HCEC 1CT (cell line): ENCODE data around the gene GOLGA6L25.
"Not testable (repeated sequence)": the region's sequence is repeated elsewhere in the genome, so short reads cannot be mapped to it uniquely, and the experiment has no call there.

Experiments
- DNase-seq: peaks from one replicate; pipeline ENCODE4 v3.0.0-alpha.2; 2017

Gene GOLGA6L25, protein sequence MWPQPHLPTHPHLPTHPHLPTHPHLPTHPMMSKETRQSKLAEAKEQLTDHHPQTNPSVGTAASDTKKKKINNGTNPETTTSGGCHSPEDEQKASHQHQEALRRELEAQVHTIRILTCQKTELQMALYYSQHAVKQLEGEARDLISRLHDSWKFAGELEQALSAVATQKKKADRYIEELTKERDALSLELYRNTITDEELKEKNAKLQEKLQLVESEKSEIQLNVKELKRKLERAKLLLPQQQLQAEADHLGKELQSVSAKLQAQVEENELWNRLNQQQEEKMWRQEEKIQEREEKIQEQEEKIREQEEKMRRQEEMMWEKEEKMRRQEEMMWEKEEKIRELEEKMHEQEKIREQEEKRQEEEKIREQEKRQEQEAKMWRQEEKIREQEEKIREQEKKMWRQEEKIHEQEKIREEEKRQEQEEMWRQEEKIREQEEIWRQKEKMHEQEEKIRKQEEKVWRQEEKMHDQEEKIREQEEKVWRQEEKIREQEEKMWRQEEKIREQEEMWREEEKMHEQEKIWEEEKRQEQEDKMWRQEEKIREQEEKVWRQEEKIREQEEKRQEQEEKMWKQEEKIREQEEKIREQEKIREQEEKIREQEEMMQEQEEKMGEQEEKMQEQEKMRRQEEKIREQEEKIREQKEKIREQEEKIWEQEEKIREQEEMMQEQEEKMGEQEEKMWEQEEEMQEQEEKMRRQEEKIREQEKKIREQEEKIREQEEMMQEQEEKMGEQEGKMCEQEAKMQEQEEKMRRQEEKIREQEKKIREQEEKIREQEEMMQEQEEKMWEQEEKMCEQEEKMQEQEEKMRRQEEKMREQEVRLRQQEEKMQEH

DNA sequence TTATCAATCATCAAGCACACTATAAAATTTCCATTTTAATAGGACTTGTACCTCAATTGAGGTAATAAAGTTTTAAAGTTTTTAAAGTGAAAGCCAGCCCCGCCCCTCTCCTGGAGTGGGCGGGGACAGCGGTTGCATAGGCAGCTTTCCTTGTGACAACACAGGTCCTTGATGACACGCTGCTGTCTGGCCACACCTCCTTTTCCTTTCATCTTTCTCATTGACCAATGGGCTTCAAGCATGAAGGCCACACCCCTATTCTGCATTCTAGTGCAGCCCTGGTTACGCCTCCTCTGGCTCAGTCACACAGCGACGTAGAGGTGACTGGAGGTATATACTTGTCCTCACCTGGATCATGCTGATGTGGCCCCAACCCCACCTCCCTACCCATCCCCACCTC, at the start of gene GOLGA6L25:
TSS of gene GOLGA6L25 (plus strand) at position 301 of the 400 bp plus-strand sequence. CDS start at position 362, 61 bp downstream.
- not testable (repeated sequence) for DNase-seq

GRCh38 chr15:28508217-28508889, 45.0 kb upstream of the GOLGA6L25 start:
- not testable (repeated sequence) for DNase-seq

- DNase-seq: not testable (repeated sequence)
These were observed 39.2 kb upstream of the GOLGA6L25 start for GRCh38 chr15:28514128-28514527.

GRCh38 chr15:28515208-28515607, 38.2 kb upstream of the GOLGA6L25 start:
- not testable (repeated sequence) for DNase-seq

DNA sequence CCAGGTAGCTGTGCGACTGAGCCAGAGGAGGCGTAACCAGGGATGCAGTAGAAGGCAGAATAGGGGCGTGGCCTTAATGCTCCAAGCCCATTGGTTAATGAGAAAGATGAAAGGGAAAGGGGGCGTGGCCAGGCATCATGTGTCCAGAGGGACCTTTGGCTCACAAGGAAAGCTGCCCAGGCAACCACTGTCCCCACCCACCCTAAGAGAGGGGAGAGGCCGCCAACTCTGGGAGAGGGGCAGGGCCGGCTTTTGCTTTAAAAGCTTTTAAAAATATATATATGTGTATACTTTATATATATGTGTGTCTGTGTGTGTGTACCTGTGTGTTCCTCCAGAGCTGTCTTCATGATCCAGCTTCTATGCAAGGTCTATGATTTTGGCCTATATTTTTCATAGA, 20.4 kb upstream of the GOLGA6L25 start, which contains the start of gene GOLGA8G:
TSS of gene GOLGA8G (minus strand) at position 18 of the 400 bp plus-strand sequence. CDS start 62 bp downstream, outside the sequence.
- not testable (repeated sequence) for DNase-seq

DNA sequence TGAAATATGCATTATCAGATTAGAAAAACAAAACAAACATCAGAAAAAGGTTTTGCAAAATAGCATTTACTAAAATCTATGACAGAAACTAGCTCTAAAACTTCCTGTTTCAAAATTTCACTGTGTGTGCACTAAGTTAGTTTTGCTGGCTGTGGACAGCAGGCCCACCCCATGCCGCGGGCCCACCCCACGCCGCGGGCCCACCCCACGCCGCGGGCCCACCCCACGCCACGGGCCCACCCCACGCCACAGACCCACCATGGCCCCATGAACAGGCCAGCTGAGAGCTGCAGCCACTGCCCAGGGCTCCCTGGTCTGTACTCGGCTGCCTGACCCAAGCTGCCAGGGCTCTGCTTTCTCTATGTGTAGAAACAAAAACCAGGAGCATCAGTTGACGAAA, 20.0 kb downstream of the GOLGA6L25 start:
- not testable (repeated sequence) for DNase-seq

DNA sequence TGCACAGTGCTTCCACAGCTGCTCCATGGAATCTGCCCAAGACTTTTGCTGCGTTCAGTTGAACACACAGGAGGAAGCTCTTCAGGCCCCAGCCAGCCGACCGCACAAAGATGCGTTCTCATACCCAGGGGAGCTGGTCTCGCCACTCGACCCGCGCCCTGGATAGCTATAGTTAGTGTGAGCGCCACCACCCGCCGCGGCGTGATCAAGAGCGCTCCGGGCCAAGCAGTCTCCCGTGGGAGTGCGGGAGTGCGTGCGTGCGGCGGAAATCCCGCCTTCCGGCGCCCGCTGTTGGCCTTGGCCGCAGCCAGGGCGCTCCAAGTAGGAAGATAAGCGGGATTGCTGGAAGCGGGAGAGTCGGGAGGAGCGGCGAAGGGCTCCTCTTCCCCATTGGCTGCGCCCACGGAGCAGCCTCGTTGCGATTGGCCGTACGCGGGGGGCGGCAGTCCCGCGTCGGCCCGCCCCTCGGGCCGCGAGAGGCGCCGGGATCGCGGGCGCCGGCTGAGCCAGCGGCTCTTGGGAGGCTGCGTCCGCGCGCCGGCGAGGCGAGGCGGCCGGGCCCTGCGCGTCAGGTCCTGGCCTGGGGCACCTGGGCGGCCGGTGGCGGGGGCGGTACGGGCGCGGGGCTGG, 35.7 kb downstream of the GOLGA6L25 start:
- DNase-seq: not testable (repeated sequence)

GRCh38 chr15:28589769-28590168, 36.4 kb downstream of the GOLGA6L25 start:
- DNase-seq: not testable (repeated sequence)

DNA sequence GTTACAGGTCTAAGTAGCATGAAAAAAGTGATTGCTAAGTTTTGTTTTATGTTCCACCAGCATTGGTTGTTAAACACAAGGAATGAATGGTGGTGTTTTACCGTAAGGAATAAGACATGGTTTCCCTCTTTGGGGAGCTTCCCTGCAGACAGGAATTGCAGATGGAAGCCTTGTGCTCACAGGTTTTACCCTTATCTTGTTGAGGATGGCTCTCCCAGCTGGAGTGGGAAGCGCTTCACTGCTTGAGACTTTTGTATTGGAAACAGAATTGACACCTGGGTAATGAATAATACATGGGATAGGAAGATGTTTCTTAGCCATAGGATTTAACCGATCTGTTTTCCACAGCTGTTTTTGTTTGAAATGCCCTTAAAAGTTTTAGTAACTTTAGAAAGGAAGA, 39.0 kb downstream of the GOLGA6L25 start:
- DNase-seq: not testable (repeated sequence)

DNA sequence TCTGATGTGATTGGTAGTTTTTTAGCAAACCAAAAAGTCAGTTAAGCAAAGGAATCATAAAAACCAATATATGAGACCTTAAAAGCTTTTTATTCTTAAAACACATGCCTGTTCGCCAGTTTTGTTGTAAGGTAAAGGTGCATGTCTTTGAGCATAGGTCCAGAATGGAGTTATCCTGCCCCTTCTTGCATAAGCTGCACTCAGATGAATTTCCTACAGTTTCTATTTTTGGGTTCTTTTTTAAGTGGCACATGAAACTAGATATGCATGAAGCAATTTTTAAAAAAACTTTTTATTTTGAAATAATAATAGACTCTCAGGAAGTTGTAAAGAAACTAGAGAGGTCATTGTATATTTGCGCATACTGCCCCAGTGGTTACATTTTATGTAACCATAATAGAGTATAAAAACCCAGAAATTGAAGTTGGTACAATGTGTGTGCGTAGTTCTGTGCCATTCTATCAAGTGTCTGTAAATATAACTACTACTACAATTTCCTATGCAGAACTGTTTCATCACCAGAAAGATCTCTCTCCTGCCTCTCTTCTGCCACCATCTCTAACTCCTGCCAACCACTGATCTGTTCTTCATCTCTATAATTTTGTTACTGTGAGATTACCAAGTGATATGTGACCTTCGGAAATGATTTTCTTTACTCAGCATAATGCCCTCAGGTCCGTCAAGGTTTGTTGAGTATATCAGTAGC, 40.2 kb downstream of the GOLGA6L25 start:
- DNase-seq: not testable (repeated sequence)

DNA sequence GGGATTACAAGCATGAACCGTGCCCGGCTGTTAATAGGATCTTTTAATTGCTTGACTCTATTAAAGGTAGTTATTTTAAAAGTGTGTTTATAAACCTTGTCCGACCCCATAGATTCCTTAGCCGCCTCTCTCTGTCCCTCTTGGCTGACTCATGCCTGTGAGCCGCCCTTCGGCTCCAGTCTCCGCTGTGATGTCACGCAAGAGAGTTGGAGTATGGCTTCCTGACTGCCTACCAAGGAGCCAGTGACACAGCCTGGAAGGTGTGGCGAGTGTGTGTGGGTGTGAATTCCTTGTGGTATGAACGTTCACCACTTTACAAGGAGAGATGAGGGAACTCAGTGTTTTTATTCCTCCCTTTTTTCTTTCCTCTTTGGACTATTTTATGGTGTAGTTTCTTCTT, 44.1 kb downstream of the GOLGA6L25 start:
- DNase-seq: not testable (repeated sequence)

DNA sequence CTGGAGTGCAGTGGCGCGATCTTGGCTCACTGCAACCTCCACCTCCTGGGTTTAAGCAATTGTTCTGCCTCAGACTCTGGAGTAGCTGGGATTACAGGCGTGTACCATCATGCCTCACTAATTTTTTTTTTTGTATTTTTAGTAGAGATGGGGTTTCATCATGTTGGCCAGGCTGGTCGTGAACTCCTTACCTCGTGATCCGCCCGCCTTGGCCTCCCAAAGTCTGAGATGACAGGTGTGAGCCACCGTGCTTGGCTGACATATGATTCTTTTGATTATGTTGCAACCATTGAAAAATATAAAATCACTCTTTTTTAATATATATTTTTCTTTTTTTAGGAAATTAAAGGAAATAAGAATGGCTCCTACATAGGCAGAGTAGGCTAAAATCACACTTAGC, 44.8 kb downstream of the GOLGA6L25 start:
- DNase-seq: not testable (repeated sequence)

DNA sequence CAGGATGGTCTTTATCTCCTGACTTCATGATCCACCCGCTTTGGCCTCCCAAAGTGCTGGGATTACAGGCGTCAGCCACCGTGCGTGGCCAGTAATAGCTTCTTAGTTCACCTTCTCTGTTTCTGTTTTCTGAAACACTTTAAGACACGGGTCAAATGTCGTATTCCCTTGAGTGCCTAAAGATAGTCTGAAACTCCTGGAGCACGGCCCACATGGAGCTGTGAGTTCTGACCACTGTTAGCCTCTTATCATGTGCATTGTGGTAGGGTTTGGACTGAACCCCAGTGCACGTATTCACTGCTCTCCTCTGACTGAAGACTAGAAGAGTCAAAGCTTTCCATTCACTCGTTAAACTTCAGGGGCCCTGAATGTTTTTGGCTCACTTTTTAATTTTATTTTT, 48.8 kb downstream of the GOLGA6L25 start:
- not testable (repeated sequence) for DNase-seq
